GM23248 (cell line): ENCODE measurements around the gene METTL8.

Experiments used
- EZH2 ChIP-seq: fragments of 200-600 bp; sonication (generic); IDR thresholded peaks from 2 replicates; pipeline ENCODE4 v1.6.1; 2018; ENCODE audit warnings: antibody characterized with exemption, mild to moderate bottlenecking; ENCODE audit not compliant: insufficient read depth, poor library complexity, severe bottlenecking
- EZH2phosphoT487 ChIP-seq: fragments of 200-600 bp; sonication (generic); IDR thresholded peaks from 2 replicates; pipeline ENCODE4 v1.6.1; 2018; ENCODE audit warnings: antibody characterized with exemption, moderate library complexity, mild to moderate bottlenecking, low read depth; ENCODE audit not compliant: insufficient read depth

DNA sequence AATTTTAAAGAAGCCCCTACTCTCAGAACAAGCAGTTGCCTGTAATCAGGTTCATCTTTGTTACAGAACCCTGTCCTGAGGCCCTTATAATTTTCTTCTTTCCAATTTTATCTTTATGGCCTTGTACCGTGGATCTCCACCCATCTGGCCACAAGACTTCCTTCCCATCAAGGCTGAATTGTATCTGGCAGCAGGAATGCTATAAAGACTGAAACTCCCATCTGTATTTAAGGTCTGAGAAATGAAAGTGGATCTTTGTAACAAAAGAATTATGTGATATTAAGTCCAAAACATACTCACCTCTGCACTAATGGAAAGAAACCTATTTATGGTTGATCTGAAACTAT is 91.8 kb downstream of the METTL8 start:
- no peak for TF ChIP-seq EZH2phosphoT487
- no peak for TF ChIP-seq EZH2
